Activated CD8-positive, alpha-beta memory T cell treated with anti-CD3 and anti-CD28 coated beads, Interleukin-2, amount 50 U/mL, for 24 hours (primary cell): ENCODE results near the gene DBF4B.

Source experiments
- DNase-seq: peaks from one replicate; pipeline ENCODE4 v3.0.0-alpha.2; 2020; ENCODE audit errors: extremely low read depth

Gene DBF4B

GRCh38 chr17:44759086-44759915, 50.8 kb downstream of the DBF4B start:
- no peak for DNase-seq

- no peak for DNase-seq
Measured at GRCh38 chr17:44759916-44760243, 51.4 kb downstream of the DBF4B start.

DNA sequence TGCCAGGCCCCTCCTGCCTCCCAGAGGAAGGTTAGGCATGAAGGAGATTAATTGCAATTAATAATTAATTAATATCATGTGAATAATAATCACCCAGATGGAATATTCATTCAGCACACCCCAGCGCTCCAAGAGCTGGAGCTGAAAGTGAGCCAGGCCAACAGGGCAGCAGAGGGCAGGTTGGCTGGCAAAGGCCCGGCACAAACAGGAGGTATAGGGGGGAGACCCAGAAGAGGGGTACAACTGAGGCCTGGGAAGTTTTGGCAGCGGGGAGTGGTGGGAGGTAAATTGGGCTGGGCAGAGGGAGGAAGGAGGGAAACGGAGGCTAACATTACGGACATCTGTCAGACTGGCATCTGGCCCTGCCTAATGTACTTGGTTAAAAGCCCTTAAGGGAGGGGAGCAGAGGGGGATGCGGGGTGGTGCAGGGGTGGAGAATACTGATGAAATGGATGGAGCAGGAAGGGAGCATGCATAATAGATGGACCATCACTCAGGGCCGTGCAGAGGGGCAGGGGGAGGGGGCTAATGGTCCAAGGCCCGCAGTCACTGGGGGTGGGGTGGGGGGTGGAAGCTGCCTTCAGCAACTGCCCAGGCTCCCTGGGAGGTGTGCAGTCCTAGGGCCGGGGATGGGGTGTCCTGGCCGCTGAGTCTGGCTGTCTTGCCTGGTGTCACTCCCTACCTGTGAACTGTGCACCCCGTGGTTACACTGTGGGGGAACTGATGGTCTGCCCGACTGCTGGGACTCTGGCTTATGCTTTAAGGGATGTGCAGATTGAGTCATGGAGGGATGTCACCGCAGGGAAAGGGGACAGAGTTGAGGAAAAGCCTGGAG, 52.2 kb downstream of the DBF4B start:
- no peak for DNase-seq

DNA sequence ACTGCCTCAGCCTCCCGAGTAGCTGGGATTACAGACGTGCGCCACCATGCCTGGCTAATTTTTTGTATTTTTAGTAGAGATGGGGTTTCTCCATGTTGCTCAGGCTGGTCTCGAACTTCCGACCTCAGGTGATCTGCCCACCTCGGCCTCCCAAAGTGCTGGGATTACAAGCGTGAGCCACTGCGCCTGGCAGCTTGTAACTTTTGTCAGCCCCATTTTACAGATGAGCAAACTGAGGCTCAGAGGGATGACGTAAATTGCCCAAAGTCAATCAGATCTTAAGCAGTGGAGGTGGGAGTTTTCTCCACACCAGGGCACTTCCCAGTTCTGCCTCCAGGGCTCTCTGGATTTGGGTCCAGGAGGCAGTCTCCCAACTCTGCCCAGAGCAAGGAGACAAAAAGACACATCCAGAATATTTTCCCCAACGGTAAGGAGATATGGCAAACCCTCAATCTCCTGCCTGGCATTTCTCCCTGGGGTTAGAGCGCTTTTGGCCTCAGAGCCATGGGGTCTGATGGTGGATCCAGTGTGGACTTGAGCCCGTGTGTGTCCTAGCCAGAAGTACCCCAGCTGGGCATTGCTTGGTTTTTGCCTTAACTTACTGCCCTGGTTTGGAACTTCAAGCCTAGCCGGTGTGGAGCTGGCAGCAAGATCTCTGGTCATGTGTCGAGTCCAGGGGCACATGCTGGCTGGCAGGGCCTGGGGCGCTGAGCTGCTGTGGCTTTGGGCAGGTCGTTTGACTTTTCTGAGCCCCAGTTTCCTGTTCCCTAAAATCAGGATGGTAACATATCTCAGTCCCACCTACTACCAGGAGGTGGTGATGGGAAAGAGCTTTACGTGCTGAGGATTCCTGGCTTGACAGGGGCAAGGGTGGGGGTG, 53.7 kb downstream of the DBF4B start:
- DNase-seq: no peak

- DNase-seq: no peak
Measured at GRCh38 chr17:44763170-44763569, 54.7 kb downstream of the DBF4B start.

DNA sequence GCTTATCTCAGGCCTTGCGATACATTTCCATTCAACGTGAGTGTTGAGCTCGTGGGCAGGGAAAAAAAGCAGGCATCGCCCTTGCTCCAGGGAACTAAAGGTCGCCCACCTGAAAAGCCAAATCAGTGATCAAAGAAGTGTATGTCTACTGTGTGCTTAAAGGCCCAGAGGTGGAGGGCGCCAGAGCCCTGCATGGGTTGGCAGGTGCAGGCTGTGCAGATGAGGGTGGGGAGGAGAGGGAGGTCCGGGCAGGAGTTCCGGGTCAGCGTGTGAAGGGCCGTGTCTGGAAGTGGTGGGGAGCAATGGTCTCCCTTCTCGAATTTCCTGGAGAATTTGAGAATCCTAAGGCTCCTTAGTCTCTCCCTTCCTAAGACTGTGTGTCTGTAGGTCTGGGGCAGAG, 57.5 kb downstream of the DBF4B start:
- DNase-seq: no peak

GRCh38 chr17:44766409-44767038, 58.1 kb downstream of the DBF4B start:
- DNase-seq: no peak

- DNase-seq: no peak
Measured at GRCh38 chr17:44767493-44767892, 59.0 kb downstream of the DBF4B start.

DNA sequence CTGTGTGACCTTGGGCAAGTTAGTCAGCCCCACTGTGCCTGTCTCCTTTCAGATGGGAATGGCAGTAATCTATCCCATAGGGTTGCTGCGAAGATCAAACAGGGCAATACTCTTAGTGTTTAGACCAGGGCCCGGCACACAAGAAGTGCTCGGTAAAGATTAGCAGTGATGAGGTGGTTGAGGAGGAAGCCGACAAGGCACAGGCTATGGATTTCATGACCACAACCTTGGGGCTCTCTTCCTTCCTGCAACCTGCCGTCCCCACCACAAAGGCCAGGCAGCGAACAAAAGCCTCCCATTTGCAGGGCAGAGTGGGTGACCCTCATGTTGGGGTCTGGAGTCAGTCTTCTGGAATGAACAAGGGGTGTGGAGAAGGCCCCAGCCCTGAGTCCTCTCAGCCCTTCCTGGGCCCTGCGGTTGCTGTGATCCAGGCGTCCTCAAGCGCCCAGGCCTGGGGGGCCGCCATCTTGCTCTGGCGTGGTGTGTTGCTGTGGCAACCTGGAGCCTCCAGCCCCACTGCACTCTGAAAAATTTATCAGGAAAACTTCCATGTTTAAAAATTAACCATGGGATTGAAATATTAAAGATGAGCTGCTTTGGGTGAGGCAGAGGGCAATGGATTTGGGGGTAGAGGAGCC, 60.2 kb downstream of the DBF4B start:
- DNase-seq: no peak

GRCh38 chr17:44769230-44769629, 60.8 kb downstream of the DBF4B start:
- no peak for DNase-seq

DNA sequence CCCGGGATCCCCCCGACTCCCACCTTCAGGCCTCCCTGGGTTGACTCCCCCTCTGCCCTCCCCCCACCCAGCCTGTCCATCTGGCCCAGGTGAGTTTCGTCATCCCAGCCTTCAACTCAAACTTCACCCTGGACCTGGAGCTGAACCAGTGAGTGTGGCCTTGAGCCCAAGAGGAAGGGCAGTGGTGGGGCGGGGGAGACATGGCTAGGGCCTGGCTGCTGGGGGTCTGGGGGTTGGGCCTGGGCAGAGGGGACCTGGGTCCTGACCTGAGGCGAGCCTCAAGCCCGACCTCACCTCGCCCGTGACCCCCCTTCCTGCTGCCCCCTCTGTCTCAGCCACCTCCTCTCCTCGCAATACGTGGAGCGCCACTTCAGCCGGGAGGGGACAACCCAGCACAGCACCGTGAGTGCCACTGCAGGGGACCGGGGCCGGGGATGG, 61.2 kb downstream of the DBF4B start:
- DNase-seq: no peak

GRCh38 chr17:44770166-44770925, 61.9 kb downstream of the DBF4B start:
- DNase-seq: no peak

- DNase-seq: no peak
Measured at GRCh38 chr17:44772308-44773045, 64.0 kb downstream of the DBF4B start.

DNA sequence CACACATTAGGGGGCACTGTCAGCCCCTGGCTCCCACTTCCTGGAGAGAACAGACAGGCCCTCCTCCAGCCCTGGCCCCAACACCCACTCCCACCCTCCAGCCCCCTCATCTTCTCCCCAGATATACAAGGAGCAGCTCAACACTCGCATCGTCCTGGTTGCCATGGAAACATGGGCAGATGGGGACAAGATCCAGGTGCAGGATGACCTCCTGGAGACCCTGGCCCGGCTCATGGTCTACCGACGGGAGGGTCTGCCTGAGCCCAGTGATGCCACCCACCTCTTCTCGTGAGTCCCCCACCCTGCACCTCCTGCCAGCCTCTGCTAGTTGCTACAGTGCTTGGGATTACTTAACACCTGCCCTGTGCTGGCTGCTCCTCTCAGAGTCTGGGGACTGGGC, 64.7 kb downstream of the DBF4B start:
- DNase-seq: no peak

DNA sequence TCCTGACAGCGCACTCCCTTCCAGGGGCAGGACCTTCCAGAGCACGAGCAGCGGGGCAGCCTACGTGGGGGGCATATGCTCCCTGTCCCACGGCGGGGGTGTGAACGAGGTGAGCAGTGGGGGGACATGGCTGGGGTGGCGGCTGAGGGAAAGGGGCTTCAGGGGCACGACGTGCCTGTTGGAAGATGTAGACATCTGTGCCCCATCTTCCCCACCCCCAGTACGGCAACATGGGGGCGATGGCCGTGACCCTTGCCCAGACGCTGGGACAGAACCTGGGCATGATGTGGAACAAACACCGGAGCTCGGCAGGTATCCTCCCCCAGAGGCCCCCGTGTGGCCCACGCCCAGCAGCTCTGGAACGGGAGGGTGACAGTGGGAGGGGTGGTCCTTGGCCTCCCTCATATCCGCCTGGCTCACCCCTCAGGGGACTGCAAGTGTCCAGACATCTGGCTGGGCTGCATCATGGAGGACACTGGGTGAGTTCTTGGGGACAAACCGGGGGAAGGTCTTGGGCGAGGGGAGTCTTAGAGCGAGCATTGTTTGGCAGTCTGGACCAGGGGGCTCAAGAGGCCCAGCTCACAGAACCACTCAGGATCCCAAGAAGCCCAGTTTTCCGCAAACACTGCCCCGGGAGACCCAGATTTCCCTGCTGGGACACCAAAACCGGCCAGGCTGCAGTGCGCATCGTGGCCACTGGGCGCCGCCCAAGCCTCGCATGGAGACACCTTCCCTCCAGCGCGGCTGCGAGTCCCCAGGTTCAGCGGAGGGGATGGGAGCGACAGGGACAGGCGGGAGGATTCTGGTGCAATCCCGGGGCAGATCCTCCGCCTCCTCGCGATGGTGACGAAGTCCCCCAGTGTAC, 66.0 kb downstream of the DBF4B start:
- DNase-seq: peak; percentile 72

GRCh38 chr17:44775136-44775837, 66.8 kb downstream of the DBF4B start:
- DNase-seq: peak; percentile 96

GRCh38 chr17:44775838-44776621, 67.6 kb downstream of the DBF4B start:
- DNase-seq: no peak
